Naive thymus-derived CD8-positive, alpha-beta T cell (primary cell): ENCODE data around the gene DIS3L2. TPM values are rescaled to one million over a fixed set of nuclear protein-coding genes. Genes with fewer than 3 reads are reported as not detected.
"Not testable (repeated sequence)": the region's sequence is repeated elsewhere in the genome, so short reads cannot be mapped to it uniquely, and the experiment has no call there.

Experiments used
- ATAC-seq, 2 donors: fragments of 150-1000 bp; cut with Tn5 transposase in 1 of 2; sonication (Bioruptor Pico), chemical (Tn5 transposase) in 1 of 2; 1 replicate in 1 of 2; 2 replicates in 1 of 2; pipeline ENCODE4 v1.10.0; 2021; ENCODE audit warnings: mild to moderate bottlenecking in 2 of 2, moderate library complexity in 2 of 2
- POLR2A ChIA-PET: fragments of 350-600 bp; sonication (Branson Sonifier 250); formaldehyde crosslinking; loops from one replicate; lab custom pipeline; 2021; ENCODE audit warnings: antibody characterized with exemption; lab: Charles Lee
- DNase-seq, 10 donors: peaks; one replicate each; pipeline versions ENCODE4 v3.0.0 to v3.0.0-alpha.2; 2020 to 2022
- H3K27ac Mint-ChIP-seq, 10 donors: one replicate each; pipeline ENCODE4 v1.8.0; 2020 to 2022; ENCODE audit warnings: mild to moderate bottlenecking in 10 of 10, mixed read lengths in 10 of 10, moderate library complexity in 4 of 10, inconsistent platforms in 1 of 10
- H3K27me3 Mint-ChIP-seq, 5 donors: one replicate each; pipeline ENCODE4 v1.8.0; 2021 to 2022; ENCODE audit warnings: mixed read lengths in 5 of 5
- H3K36me3 Mint-ChIP-seq, 3 donors: one replicate each; pipeline ENCODE4 v1.8.0; 2020 to 2022; ENCODE audit warnings: mixed read lengths in 3 of 3, mild to moderate bottlenecking in 2 of 3, inconsistent platforms in 1 of 3
- H3K4me1 Mint-ChIP-seq, 4 donors: one replicate each; pipeline ENCODE4 v1.8.0; 2021 to 2022; ENCODE audit warnings: mixed read lengths in 4 of 4
- H3K4me3 Mint-ChIP-seq, 10 donors: one replicate each; pipeline ENCODE4 v1.8.0; 2020 to 2022; ENCODE audit warnings: mild to moderate bottlenecking in 10 of 10, mixed read lengths in 10 of 10, moderate library complexity in 6 of 10, inconsistent platforms in 1 of 10
- H3K9me3 Mint-ChIP-seq, 9 donors: one replicate each; pipeline ENCODE4 v1.8.0; 2020 to 2022; ENCODE audit warnings: mixed read lengths in 9 of 9, mild to moderate bottlenecking in 3 of 9, inconsistent platforms in 1 of 9, moderate library complexity in 1 of 9
- polyA plus RNA-seq, 3 donors: library from polyadenylated mRNA; unstranded; fragments of 300-500 nt; fragmentation: Illumina TruSeq; gene quantifications; one replicate each; pipeline ENCODE4 v1.2.3, GENCODE V29; 2021
- total RNA-seq, 8 experiments: library from RNA in 2 of 8; stranded (reverse) in 2 of 8; gene quantifications; one replicate each; pipeline ENCODE4 v1.2.3 and lab custom pipeline; 2021 to 2026

DIS3L2 gene
- total and polyA plus RNA-seq, 5 experiments from 2014 or later: 12.5 to 59.1 (median 17.2) TPM

DNA sequence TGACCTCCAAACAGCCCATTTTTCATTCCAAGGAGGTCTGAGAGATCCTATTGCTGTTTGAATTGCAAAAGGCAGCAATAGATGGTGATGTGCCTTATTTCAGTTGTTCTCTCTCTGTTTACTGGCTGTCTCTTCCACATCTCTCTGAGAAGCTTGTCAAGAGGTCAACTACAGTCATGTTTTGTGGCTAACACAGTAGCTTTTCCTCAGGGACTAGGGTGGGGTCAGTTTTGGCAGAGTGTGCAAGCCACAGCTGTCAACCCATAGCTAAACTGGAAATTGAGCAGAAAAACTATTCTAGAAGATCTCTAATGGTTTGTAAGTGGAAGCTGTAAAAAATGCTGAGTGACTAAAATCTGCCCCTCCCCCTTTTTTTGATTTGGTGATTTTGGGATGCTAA, 67.1 kb downstream of the DIS3L2 start:
- peaks cover 3 to 21% (median 10%) of the 10 kb centered on the region in 4 donors for H3K4me1 Mint-ChIP-seq
- H3K27me3 Mint-ChIP-seq: no peaks in the 10 kb centered on the region
- peaks cover 19 to 70% (median 66%) of the 10 kb centered on the region in 3 donors for H3K36me3 Mint-ChIP-seq
- no peak for ATAC-seq
- H3K4me3 Mint-ChIP-seq: no peak overlapping the region
- POLR2A ChIA-PET: no interaction called here
- peak overlapping the region in 5 of 10 donors; percentile 19 to 79 (median 54) for H3K27ac Mint-ChIP-seq
- no peak for DNase-seq
- H3K9me3 Mint-ChIP-seq: peaks cover 0 to 12% (median 2%) of the 10 kb centered on the region in 9 donors

DNA sequence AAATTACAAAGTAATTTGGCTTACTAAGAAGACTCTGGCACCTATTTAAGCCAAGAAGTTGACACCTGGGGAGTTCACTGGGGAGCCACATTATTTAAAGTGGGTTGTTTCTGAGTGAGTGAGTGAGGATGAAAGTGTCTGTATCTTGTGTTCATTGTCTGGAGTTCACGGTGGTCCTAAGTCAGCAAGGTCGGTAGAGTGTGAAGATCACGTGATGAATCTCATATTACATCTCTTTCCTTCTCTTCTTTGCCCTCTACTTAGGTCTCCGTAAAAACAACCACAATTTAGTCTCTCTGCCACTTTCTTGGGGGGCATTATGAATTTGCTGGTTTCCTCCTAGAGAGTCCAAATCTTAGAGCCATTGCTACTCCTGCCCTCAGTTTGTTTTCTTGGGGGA, 67.8 kb downstream of the DIS3L2 start:
- peaks cover 3 to 28% (median 13%) of the 10 kb centered on the region in 4 donors for H3K4me1 Mint-ChIP-seq
- ATAC-seq: no peak

DNA sequence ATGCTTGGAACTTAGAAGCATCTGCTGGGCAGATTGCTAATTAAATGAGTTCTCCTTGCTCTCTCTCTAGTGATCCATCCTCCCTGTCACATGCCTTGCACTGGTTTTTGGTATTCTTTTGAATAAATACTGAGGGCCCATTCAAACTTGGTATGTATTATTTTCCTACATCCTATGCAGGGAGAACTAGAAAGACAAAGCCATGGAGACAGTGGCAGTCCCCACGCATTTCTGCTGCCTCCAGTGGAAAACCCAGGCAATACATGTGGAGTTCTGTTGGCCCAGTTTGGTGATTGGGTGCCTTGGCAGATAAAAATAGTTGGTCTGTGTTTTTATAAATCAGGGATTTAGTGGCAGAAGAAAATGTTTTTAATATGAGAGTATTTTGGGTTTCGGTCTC, 68.7 kb downstream of the DIS3L2 start:
- Mint-ChIP-seq H3K27ac (no peak overlapping the region), H3K4me3 (no peak overlapping the region), H3K27me3 (no peaks in the 10 kb centered on the region), H3K9me3 (peaks cover 0 to 27% (median 16%) of the 10 kb centered on the region in 9 donors), H3K4me1 (peaks cover 3 to 32% (median 14%) of the 10 kb centered on the region in 4 donors), H3K36me3 (peaks cover 31 to 85% (median 74%) of the 10 kb centered on the region in 3 donors)
- ATAC-seq (no peak), DNase-seq (no peak)
- POLR2A ChIA-PET: no interaction called here

More for the DNA sequence above, 67.8 kb downstream of the DIS3L2 start:
- Mint-ChIP-seq H3K9me3 (peaks cover 0 to 19% (median 8%) of the 10 kb centered on the region in 9 donors), H3K27ac (peak overlapping the region in 3 of 10 donors; percentile 1 to 56 (median 31)), H3K36me3 (peaks cover 23 to 77% (median 69%) of the 10 kb centered on the region in 3 donors), H3K4me3 (no peak overlapping the region), H3K27me3 (no peaks in the 10 kb centered on the region)
- POLR2A ChIA-PET: no interaction called here
- DNase-seq: no peak

DNA sequence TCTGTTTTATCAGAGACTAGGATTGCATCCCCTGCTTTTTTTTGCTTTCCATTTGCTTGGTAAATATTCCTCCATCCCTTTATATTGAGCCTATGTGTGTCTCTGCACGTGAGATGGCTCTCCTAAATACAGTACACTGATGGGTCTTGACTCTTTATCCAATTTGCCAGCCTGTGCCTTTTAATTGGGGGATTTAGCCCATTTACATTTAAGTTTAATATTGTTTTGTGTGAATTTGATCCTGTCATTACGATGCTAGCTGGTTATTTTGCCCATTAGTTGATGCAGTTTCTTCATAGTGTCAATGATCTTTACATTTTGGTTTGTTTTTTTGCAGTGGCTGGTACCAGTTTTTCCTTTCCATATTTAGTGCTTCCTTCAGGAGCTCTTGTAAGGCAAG, 73.8 kb downstream of the DIS3L2 start:
- H3K27ac Mint-ChIP-seq, H3K4me3 Mint-ChIP-seq, DNase-seq, POLR2A ChIA-PET, H3K27me3 Mint-ChIP-seq, ATAC-seq: not testable (repeated sequence)
- peaks cover 35 to 86% (median 71%) of the 10 kb centered on the region in 3 donors for H3K36me3 Mint-ChIP-seq
- H3K4me1 Mint-ChIP-seq: peaks cover 13 to 38% (median 23%) of the 10 kb centered on the region in 4 donors
- peaks cover 0 to 43% (median 28%) of the 10 kb centered on the region in 9 donors for H3K9me3 Mint-ChIP-seq

DNA sequence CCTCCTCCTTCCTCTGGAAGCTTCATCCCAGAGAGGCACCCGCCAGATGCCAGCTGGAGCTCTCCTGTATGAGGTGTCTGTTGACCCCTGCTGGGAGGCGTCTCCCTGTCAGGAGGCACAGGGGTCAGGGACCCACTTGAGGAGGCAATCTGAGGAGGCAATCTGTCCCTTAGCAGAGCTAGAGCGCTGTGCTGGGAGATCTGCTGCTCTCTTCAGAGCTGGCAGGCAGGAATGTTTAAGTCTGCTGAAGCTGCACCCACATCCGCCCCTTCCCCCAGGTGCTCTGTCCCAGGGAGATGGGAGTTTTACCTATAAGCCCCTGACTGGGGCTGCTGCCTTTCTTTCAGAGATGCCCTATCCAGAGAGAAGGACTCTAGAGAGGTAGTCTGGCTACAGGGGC, 75.4 kb downstream of the DIS3L2 start:
- DNase-seq, H3K4me3 Mint-ChIP-seq, H3K27me3 Mint-ChIP-seq, POLR2A ChIA-PET, H3K27ac Mint-ChIP-seq, ATAC-seq: not testable (repeated sequence)
- peaks cover 13 to 38% (median 29%) of the 10 kb centered on the region in 4 donors for H3K4me1 Mint-ChIP-seq
- H3K36me3 Mint-ChIP-seq: peaks cover 30 to 82% (median 56%) of the 10 kb centered on the region in 3 donors
- H3K9me3 Mint-ChIP-seq: peaks cover 0 to 43% (median 28%) of the 10 kb centered on the region in 9 donors

DNA sequence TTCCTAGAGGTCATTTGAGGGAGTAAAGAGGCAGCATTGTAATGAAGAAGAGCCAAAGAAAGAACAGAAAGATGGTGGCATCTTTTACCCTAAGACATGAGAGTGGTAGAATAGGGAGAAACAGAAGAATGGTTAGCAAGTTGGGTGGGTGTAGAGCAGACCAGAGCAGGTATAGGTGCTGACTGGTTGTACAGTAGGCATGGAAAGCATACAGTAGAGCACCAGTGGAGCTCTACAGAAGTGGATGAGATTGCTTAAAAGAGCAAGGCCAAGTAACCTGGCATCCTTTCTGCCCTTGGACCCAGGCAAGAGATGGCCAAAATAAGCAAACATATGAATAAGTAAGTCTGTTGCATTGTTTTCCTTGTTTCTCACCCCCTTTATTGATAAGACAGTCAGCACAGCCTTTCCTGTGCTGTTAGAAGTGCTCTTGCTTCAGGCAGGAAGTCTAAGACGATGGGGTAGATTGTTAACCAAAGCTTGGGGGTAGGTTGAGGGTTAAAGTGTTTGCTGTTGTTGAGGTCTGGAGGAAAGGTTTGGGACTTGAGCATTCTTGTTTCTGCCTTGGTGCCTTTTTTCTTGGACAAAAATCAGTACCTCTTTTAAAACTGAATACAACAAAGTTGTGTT, 76.9 kb downstream of the DIS3L2 start:
- Mint-ChIP-seq H3K36me3 (peaks cover 24 to 73% (median 52%) of the 10 kb centered on the region in 3 donors), H3K27me3 (no peaks in the 10 kb centered on the region), H3K9me3 (peaks cover 0 to 34% (median 28%) of the 10 kb centered on the region in 9 donors), H3K4me1 (peaks cover 13 to 32% (median 26%) of the 10 kb centered on the region in 4 donors), H3K4me3 (no peak overlapping the region), H3K27ac (peak overlapping the region in 4 of 10 donors; percentile 2 to 27 (median 12))
- POLR2A ChIA-PET: no interaction called here
- ATAC-seq (peak in 1 of 2 donors; percentile 39), DNase-seq (peak in 2 of 10 donors; percentile 2 to 6)

DNA sequence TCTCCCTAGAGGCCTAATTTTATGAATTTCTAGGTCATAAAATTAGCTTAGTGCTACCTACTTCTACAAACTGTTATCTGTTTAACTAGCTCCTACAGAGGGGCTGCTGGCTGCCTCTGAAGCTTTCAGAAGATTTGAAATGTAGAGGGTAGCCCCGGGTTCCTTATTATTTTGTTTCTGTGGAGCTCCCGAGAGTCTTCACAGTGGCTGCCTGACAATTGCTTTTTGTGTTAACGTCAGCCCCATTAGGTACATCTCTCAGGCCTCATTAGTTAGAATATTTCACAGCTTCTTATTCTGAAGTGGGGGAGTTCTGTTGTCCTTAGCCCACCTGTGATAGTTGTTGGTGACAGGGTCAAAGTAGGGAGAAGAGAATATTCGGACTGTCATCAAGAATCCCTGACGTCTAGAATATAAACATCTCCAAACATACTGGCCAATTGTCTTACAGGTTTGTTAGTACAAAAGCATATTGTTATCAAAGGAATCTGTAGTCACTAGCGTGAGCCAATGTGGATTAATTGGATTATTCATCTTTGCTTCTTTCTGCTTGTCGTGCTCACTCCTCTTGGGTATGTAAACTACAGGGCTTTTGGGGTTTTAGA, 77.5 kb downstream of the DIS3L2 start:
- no peaks in the 10 kb centered on the region for H3K27me3 Mint-ChIP-seq
- peaks cover 0 to 28% (median 24%) of the 10 kb centered on the region in 9 donors for H3K9me3 Mint-ChIP-seq
- H3K4me3 Mint-ChIP-seq: no peak overlapping the region
- ATAC-seq (no peak), DNase-seq (no peak)
- H3K36me3 Mint-ChIP-seq: peaks cover 25 to 68% (median 47%) of the 10 kb centered on the region in 3 donors
- POLR2A ChIA-PET: no interaction called here
- H3K4me1 Mint-ChIP-seq: peaks cover 13 to 25% (median 25%) of the 10 kb centered on the region in 4 donors
- H3K27ac Mint-ChIP-seq: no peak overlapping the region

DNA sequence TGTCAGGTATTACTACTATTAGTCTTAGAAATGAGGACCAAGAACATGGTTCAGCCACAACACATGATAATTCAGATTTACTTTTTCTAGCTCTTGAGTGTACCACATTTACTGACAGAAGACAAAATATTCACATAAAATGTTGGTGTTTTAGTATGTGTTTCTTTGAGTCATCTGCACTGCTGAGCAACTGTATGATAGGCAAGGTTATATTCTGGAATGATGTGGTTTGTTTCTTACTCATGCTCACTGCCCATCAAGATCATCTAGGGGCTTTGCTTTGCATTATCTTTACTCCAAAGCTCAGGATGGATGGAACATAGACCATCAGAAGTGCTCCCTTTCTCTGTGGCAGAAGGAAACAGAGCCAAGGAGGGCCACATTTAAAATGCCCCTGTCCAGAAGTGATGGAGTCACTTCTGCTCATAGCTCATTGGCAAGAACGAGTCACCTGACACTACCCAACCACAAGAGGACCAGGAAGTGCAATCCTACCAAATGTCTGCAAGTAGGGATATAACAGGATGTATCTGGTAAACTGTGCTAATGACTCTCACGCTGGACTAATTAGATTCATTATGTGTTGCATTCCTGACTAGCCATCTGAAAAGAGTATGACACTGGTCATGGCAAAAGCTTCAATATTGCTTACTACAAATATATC, 81.5 kb downstream of the DIS3L2 start:
- no peak for ATAC-seq
- Mint-ChIP-seq H3K36me3 (peaks cover 13 to 47% (median 22%) of the 10 kb centered on the region in 3 donors), H3K27ac (no peak overlapping the region), H3K4me3 (no peak overlapping the region), H3K27me3 (no peaks in the 10 kb centered on the region), H3K9me3 (no peaks in the 10 kb centered on the region), H3K4me1 (peaks cover 7 to 28% (median 21%) of the 10 kb centered on the region in 4 donors)
- POLR2A ChIA-PET: no interaction called here
- DNase-seq: no peak

DNA sequence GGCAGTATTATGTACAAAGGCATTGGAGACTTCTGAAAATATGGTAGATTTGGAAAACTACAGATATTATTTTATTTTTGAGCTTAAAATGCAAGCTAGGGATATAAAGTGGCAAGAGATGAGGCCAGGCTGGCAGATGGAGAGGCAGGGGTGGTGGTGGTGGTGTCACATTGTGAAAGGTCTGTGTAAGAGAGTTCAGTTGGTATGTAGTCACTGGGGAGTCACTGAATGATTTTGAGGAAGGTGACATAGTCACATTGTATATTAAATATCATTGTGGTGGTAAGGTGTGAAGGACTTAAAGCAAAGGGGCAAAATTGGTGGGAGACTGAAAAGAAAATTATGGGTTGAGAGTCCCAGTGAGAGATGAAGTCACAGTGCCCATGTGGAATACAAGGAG, 82.5 kb downstream of the DIS3L2 start:
- Mint-ChIP-seq H3K9me3 (no peaks in the 10 kb centered on the region), H3K36me3 (peaks cover 13 to 47% (median 24%) of the 10 kb centered on the region in 3 donors), H3K4me1 (peaks cover 0 to 24% (median 14%) of the 10 kb centered on the region in 4 donors), H3K4me3 (no peak overlapping the region), H3K27me3 (no peaks in the 10 kb centered on the region), H3K27ac (peak overlapping the region in 1 of 10 donors; percentile 49)
- no peak for ATAC-seq
- POLR2A ChIA-PET: no interaction called here
- no peak for DNase-seq

DNA sequence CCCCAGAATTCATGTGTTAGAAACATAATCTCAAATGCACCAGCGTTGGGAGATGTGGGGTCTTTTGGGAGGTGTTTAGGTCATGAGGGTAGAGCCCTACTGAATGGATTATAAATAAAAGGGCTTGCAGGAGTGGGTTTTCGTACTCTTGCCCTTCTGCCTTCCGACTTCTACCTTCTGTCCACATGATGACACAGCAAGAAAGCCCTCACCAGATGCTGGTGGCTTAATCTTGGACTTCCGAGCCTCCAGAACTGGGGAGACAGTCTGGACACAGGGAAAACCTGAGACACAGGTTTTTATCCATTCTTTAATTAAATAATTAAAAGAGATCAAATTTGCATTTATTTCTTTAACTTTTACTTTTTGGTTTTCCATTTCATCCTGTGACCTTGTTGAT, 87.8 kb downstream of the DIS3L2 start:
- peaks cover 5 to 21% (median 14%) of the 10 kb centered on the region in 4 donors for H3K4me1 Mint-ChIP-seq
- no peaks in the 10 kb centered on the region for H3K27me3 Mint-ChIP-seq
- H3K4me3 Mint-ChIP-seq: no peak overlapping the region
- POLR2A ChIA-PET: no interaction called here
- peaks cover 8 to 27% (median 15%) of the 10 kb centered on the region in 3 donors for H3K36me3 Mint-ChIP-seq
- no peak for DNase-seq
- H3K9me3 Mint-ChIP-seq: no peaks in the 10 kb centered on the region
- H3K27ac Mint-ChIP-seq: peak overlapping the region in 1 of 10 donors; percentile 63
- no peak for ATAC-seq

DNA sequence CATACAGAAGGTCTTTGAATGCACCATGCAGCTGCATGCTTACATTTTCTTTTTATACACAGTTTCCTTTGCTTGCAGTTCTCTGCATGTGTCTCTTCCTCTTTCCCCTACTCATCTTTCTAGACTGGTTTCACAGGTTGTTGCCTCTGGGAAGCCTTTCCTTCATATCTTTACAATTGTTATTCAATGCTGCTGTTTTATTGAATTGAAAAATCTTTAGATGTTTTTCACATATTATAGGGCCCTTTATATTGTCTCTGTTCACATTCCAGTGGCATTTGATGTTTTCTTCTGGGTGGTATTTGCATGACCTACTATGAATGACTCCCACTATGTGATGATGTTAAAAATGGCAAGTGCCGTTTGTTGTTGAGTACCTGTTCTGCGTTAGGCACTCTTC, 91.1 kb downstream of the DIS3L2 start:
- peaks cover 0 to 16% (median 11%) of the 10 kb centered on the region in 4 donors for H3K4me1 Mint-ChIP-seq
- H3K4me3 Mint-ChIP-seq: no peak overlapping the region
- H3K36me3 Mint-ChIP-seq: peaks cover 0 to 23% (median 20%) of the 10 kb centered on the region in 3 donors
- DNase-seq (no peak), ATAC-seq (no peak)
- no peaks in the 10 kb centered on the region for H3K9me3 Mint-ChIP-seq
- no peaks in the 10 kb centered on the region for H3K27me3 Mint-ChIP-seq
- POLR2A ChIA-PET: interaction anchor here (1.2 kb wide), 1 partner anchor 46 kb away, joined by 3 read pairs; no protein-coding TSS in a partner anchor
- H3K27ac Mint-ChIP-seq: no peak overlapping the region

DNA sequence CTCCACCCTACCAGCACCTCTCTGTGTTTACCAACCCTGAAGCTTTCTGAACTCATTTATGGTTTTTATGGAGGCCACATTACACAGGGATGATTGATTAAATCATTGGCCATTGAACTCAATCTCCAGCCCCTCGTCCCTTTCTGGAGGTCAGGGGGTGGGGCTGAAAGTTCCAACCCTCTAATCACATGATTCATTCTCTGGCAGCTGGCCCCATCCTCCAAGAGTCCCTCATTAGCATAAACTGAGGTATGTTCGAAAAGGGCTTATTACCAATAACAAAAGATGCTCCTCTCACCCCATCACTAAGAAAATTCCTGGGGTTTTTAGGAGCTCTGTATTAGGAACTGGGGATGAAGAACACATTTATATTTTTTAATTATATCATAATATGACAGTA, 92.3 kb downstream of the DIS3L2 start:
- no peaks in the 10 kb centered on the region for H3K9me3 Mint-ChIP-seq
- H3K27me3 Mint-ChIP-seq: no peaks in the 10 kb centered on the region
- peaks cover 7 to 22% (median 13%) of the 10 kb centered on the region in 4 donors for H3K4me1 Mint-ChIP-seq
- DNase-seq (no peak), ATAC-seq (no peak)
- H3K4me3 Mint-ChIP-seq: no peak overlapping the region
- POLR2A ChIA-PET: no interaction called here
- peaks cover 0 to 17% (median 17%) of the 10 kb centered on the region in 3 donors for H3K36me3 Mint-ChIP-seq
- H3K27ac Mint-ChIP-seq: no peak overlapping the region
